ENCODE data around the gene MGAT5. TPM values are rescaled to one million over a fixed set of nuclear protein-coding genes. Genes with fewer than 3 reads are reported as not detected.

Gene MGAT5
- total RNA-seq, 1 donor from 2014 or later, result 54.4 TPM

- Histone ChIP-seq H3K9me3 (no peaks in the 10 kb centered on the region), H3K4me1 (no peaks in the 10 kb centered on the region), H3K27me3 (no peaks in the 10 kb centered on the region), H3K27ac (no peak overlapping the region), H3K36me3 (no peaks in the 10 kb centered on the region), H3K4me3 (no peak overlapping the region)
- DNase-seq (no peak), ATAC-seq (no peak)
- intact Hi-C loops (cut with DNase I), result no loop called here
- no peak for TF ChIP-seq CTCF (IDR thresholded peaks at IDR 0.05)
Measured at GRCh38 chr2:134493797-134494196, 239.9 kb downstream of the MGAT5 start.

GRCh38 chr2:134498654-134499053, 244.8 kb downstream of the MGAT5 start:
- H3K36me3 ChIP-seq, result no peaks in the 10 kb centered on the region
- no peak overlapping the region for H3K4me3 ChIP-seq
- intact Hi-C loops (cut with DNase I), result no loop called here
- no peaks in the 10 kb centered on the region for H3K9me3 ChIP-seq
- no peak overlapping the region for H3K27ac ChIP-seq
- H3K27me3 ChIP-seq, result no peaks in the 10 kb centered on the region
- no peak for TF ChIP-seq CTCF (IDR thresholded peaks at IDR 0.05)
- DNase-seq (no peak), ATAC-seq (peak; percentile 23)
- H3K4me1 ChIP-seq, result no peaks in the 10 kb centered on the region

- Histone ChIP-seq H3K9me3 (no peaks in the 10 kb centered on the region), H3K27me3 (no peaks in the 10 kb centered on the region), H3K27ac (no peak overlapping the region), H3K36me3 (no peaks in the 10 kb centered on the region), H3K4me3 (no peak overlapping the region), H3K4me1 (no peaks in the 10 kb centered on the region)
- intact Hi-C loops (cut with DNase I), result no loop called here
- no peak for TF ChIP-seq CTCF (IDR thresholded peaks at IDR 0.05)
- no peak for DNase-seq
- no peak for ATAC-seq
Measured at GRCh38 chr2:134499307-134499926, 245.5 kb downstream of the MGAT5 start.

GRCh38 chr2:134500211-134500935, 246.5 kb downstream of the MGAT5 start:
- no peak for ATAC-seq
- intact Hi-C loops (cut with DNase I), result no loop called here

GRCh38 chr2:134501476-134502091, 247.7 kb downstream of the MGAT5 start:
- DNase-seq (no peak), ATAC-seq (no peak)
- Histone ChIP-seq H3K4me3 (no peak overlapping the region), H3K4me1 (no peaks in the 10 kb centered on the region), H3K27ac (no peak overlapping the region), H3K9me3 (no peaks in the 10 kb centered on the region), H3K36me3 (no peaks in the 10 kb centered on the region), H3K27me3 (no peaks in the 10 kb centered on the region)
- intact Hi-C loops (cut with DNase I), result no loop called here
- no peak for TF ChIP-seq CTCF (IDR thresholded peaks at IDR 0.05)

More at GRCh38 chr2:134500211-134500935, 246.5 kb downstream of the MGAT5 start:
- DNase-seq, result no peak
- Histone ChIP-seq H3K9me3 (no peaks in the 10 kb centered on the region), H3K27me3 (no peaks in the 10 kb centered on the region), H3K36me3 (no peaks in the 10 kb centered on the region), H3K27ac (no peak overlapping the region), H3K4me1 (no peaks in the 10 kb centered on the region), H3K4me3 (no peak overlapping the region)
- TF ChIP-seq CTCF (IDR thresholded peaks at IDR 0.05), result no peak

Measured in upper lobe of right lung (tissue), 1 donor.